ENCODE results near the gene ITM2B.
A peak's percentile ranks its signal among the peaks of the same experiment; 100 is the strongest.
"Not testable (repeated sequence)": the region's sequence is repeated elsewhere in the genome, so short reads cannot be mapped to it uniquely, and the experiment has no call there.

The ITM2B gene

GRCh38 chr13:48210178-48210577 is 22.8 kb upstream of the ITM2B start:
- H3K27ac ChIP-seq, result no peak overlapping the region
- TF ChIP-seq, protein P1, sequence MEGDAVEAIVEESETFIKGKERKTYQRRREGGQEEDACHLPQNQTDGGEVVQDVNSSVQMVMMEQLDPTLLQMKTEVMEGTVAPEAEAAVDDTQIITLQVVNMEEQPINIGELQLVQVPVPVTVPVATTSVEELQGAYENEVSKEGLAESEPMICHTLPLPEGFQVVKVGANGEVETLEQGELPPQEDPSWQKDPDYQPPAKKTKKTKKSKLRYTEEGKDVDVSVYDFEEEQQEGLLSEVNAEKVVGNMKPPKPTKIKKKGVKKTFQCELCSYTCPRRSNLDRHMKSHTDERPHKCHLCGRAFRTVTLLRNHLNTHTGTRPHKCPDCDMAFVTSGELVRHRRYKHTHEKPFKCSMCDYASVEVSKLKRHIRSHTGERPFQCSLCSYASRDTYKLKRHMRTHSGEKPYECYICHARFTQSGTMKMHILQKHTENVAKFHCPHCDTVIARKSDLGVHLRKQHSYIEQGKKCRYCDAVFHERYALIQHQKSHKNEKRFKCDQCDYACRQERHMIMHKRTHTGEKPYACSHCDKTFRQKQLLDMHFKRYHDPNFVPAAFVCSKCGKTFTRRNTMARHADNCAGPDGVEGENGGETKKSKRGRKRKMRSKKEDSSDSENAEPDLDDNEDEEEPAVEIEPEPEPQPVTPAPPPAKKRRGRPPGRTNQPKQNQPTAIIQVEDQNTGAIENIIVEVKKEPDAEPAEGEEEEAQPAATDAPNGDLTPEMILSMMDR (IDR thresholded peaks at IDR 0.05; ENCODE audit: low read depth, low read length, missing control alignments), result no peak
- no peaks in the 10 kb centered on the region for H3K27me3 ChIP-seq (replicated peaks)
- in situ Hi-C loops (cut with HindIII; ENCODE audit: low pct_ligation_motif_present, low sequenced_read_pairs), result no loop called here
- DNase-seq, result peak; percentile 15
- no peaks in the 10 kb centered on the region for H3K36me3 ChIP-seq (replicated peaks)
- no peak overlapping the region for H3K4me3 ChIP-seq (ENCODE audit: low read depth, low read length)

DNA sequence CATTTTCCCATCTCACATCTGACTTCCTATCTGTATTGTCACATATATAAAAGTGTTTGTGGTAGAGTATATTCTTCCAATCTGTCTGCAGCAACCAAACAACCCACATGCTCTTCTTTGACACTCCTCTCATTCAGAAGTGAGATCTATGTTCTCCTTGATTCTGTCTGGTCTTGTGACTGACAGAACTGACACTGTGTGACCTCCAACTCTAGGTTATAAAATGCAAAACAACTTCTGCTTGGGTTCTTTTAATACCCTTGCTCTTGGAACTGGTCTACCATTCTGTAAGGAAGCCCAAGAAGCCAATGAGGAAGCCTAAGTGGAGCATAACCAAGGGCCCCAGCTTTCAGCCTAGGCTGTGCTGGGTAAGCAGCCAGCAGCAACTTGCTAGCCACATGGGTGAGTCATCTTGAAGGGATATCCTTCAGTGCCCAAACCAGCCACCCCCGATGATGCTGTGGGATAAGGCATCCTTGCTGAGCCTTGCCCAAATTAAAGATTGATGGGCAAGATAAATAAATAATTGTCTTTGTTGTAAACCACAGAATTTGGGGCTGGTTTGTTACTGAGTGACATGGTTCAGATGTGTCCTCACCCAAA is 18.4 kb upstream of the ITM2B start:
- Histone ChIP-seq H3K4me3 (ENCODE audit: low read depth, low read length) (no peak overlapping the region), H3K27me3 (replicated peaks) (no peaks in the 10 kb centered on the region), H3K27ac (no peak overlapping the region), H3K36me3 (replicated peaks) (no peaks in the 10 kb centered on the region)
- TF ChIP-seq, protein P1 (IDR thresholded peaks at IDR 0.05; ENCODE audit: low read depth, low read length, missing control alignments), result no peak
- in situ Hi-C loops (cut with HindIII; ENCODE audit: low pct_ligation_motif_present, low sequenced_read_pairs), result no loop called here
- no peak for DNase-seq

DNA sequence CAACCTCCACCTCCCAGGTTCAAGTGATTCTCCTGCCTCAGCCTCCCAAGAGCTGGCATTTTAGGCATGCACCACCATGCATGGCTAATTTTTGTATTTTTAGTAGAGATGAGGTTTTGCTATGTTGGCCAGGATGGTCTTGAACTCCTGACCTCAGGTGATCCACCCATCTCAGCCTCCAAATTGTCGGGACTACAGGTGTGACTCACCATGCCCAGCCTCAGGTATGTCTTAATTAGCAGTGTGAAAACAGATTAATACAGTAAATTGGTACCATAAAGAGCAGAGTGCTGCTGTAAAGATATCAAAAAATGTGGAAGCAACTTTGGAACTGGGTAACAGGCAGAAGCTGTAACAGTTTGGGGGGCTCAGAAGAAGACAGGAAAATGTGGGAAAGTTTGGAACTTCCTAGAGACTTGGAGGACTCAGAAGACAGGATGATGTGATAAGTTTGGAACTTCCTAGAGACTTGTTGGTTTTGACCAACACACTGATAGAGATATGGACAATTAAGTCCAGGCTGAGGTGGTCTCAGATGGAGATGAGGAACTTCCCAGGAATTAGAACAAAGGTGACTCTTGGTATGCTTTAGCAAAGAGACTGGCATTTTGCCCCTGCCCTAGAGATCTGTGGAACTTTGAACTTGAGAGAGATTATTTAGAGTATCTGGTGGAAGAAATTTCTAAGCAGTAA is 17.3 kb upstream of the ITM2B start:
- not testable (repeated sequence) for DNase-seq

DNA sequence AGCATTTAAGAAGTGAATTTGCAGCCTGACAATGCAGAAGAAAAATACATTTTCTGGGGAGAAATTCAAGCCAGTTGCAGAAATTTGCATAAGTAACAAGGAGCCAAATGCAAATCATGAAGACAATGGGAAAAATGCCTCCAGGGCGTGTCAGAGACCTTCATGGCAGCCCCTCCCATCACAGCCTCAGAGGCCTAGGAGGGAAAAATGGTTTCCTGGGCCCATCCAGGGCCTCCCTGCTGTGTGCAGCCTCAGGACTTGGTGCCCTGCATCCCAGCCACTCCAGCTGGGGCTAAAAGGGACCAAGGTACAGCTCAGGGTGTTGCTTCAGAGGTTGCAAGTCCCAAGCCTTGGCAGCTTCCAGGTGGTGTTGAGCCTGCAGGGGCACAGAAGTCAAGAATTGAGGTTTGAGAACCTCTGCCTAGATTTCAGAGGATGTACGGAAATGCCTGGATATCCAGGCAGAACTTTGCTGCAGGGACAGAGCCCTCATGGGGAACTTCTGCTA is 16.7 kb upstream of the ITM2B start:
- Histone ChIP-seq H3K36me3 (replicated peaks) (no peaks in the 10 kb centered on the region), H3K27me3 (replicated peaks) (no peaks in the 10 kb centered on the region), H3K27ac (no peak overlapping the region), H3K4me3 (ENCODE audit: low read depth, low read length) (no peak overlapping the region)
- in situ Hi-C loops (cut with HindIII; ENCODE audit: low pct_ligation_motif_present, low sequenced_read_pairs), result no loop called here
- TF ChIP-seq, protein P1 (IDR thresholded peaks at IDR 0.05; ENCODE audit: low read depth, low read length, missing control alignments), result no peak
- no peak for DNase-seq

More for the DNA sequence above, 17.3 kb upstream of the ITM2B start:
- H3K36me3 ChIP-seq (replicated peaks); H3K27ac ChIP-seq; in situ Hi-C loops (cut with HindIII; ENCODE audit: low pct_ligation_motif_present, low sequenced_read_pairs); H3K4me3 ChIP-seq (ENCODE audit: low read depth, low read length); H3K27me3 ChIP-seq (replicated peaks): not testable (repeated sequence)

DNA sequence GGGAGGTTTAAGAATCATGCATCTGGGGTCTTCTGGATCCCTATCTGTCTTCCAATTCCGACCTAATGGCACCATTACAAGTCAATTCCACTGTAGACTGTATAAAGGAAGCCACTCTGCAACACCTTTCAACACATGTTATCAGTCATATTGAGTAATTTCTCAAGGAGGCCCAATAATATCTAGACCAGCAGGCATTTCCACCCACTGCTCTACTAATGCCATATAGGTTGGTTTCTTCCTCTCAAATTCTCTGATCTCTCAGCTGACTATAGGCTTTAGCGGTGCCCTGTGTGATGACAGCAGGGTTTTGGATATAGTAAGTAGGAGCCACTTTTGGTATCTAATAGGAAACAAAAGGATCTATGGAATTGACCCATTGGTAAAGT is 12.4 kb upstream of the ITM2B start:
- TF ChIP-seq, protein P1 (IDR thresholded peaks at IDR 0.05; ENCODE audit: low read depth, low read length, missing control alignments), result no peak
- H3K27ac ChIP-seq, result no peak overlapping the region
- DNase-seq, result no peak
- no peaks in the 10 kb centered on the region for H3K36me3 ChIP-seq (replicated peaks)
- in situ Hi-C loops (cut with HindIII; ENCODE audit: low pct_ligation_motif_present, low sequenced_read_pairs), result no loop called here
- H3K4me3 ChIP-seq (ENCODE audit: low read depth, low read length), result no peak overlapping the region
- no peaks in the 10 kb centered on the region for H3K27me3 ChIP-seq (replicated peaks)

GRCh38 chr13:48220981-48221685 is 11.9 kb upstream of the ITM2B start:
- H3K27ac ChIP-seq, result no peak overlapping the region
- no peak for DNase-seq

More at GRCh38 chr13:48220981-48221685, 11.9 kb upstream of the ITM2B start:
- in situ Hi-C loops (cut with HindIII; ENCODE audit: low pct_ligation_motif_present, low sequenced_read_pairs), result no loop called here
- TF ChIP-seq, protein P1 (IDR thresholded peaks at IDR 0.05; ENCODE audit: low read depth, low read length, missing control alignments), result no peak
- no peaks in the 10 kb centered on the region for H3K36me3 ChIP-seq (replicated peaks)
- H3K27me3 ChIP-seq (replicated peaks), result no peaks in the 10 kb centered on the region
- H3K4me3 ChIP-seq (ENCODE audit: low read depth, low read length), result no peak overlapping the region

Measured in brain microvascular endothelial cell (primary cell).